DOHH2 (cell line): ENCODE results near the gene MOB1B.

Experiments
- H3F3A ChIP-seq: fragments of 200-600 bp; sonication (generic), shearing (Covaris generic); 2 replicates; pipeline ENCODE4 v1.6.0; 2016; ENCODE audit warnings: antibody characterized with exemption, mild to moderate bottlenecking; ENCODE audit not compliant: control insufficient read depth, insufficient read depth
- H3K27ac ChIP-seq: fragments of 200-600 bp; sonication (generic); 2 replicates; pipeline ENCODE4 v1.5.1; 2014; ENCODE audit warnings: low read depth, mild to moderate bottlenecking, low read length, moderate library complexity
- H3K27me3 ChIP-seq: fragments of 200-600 bp; sonication (generic); 2 replicates; pipeline ENCODE4 v1.6.1; 2014; ENCODE audit warnings: mild to moderate bottlenecking, low read length, mixed read lengths; ENCODE audit not compliant: control insufficient read depth
- H3K36me3 ChIP-seq: fragments of 200-600 bp; sonication (generic); 2 replicates; pipeline ENCODE4 v1.6.1; 2014; ENCODE audit warnings: mild to moderate bottlenecking, low read length, moderate library complexity, mixed read lengths; ENCODE audit not compliant: control insufficient read depth
- H3K4me1 ChIP-seq: fragments of 200-600 bp; sonication (generic); 2 replicates; pipeline ENCODE4 v1.6.1; 2014; ENCODE audit warnings: mild to moderate bottlenecking, low read length, mixed read lengths; ENCODE audit not compliant: control insufficient read depth
- H3K4me2 ChIP-seq: fragments of 200-600 bp; sonication (generic); 2 replicates; pipeline ENCODE4 v1.6.0; 2014; ENCODE audit warnings: mild to moderate bottlenecking, low read length, moderate library complexity
- H3K4me3 ChIP-seq: fragments of 200-600 bp; sonication (generic); 2 replicates; pipeline ENCODE4 v1.5.1; 2014; ENCODE audit warnings: mild to moderate bottlenecking, low read length, mixed read lengths
- H3K79me2 ChIP-seq: fragments of 200-600 bp; sonication (generic); 2 replicates; pipeline ENCODE4 v1.6.1; 2014; ENCODE audit warnings: mild to moderate bottlenecking, low read length, mixed read lengths; ENCODE audit not compliant: control insufficient read depth
- H3K9me2 ChIP-seq: fragments of 200-600 bp; sonication (generic); replicated peaks from 2 replicates; pipeline ENCODE4 v1.6.1; 2014; ENCODE audit warnings: mild to moderate bottlenecking, low read length, mixed read lengths; ENCODE audit not compliant: control insufficient read depth
- H3K9me3 ChIP-seq: fragments of 200-600 bp; sonication (generic); 2 replicates; pipeline ENCODE4 v1.6.1; 2014; ENCODE audit warnings: antibody characterized with exemption, low read length, mixed read lengths; ENCODE audit not compliant: control insufficient read depth, insufficient read depth
- H4K20me1 ChIP-seq: fragments of 200-600 bp; sonication (generic); 2 replicates; pipeline ENCODE4 v1.6.0; 2014; ENCODE audit warnings: low read depth, mild to moderate bottlenecking, antibody characterized with exemption, low read length, moderate library complexity; ENCODE audit not compliant: control insufficient read depth, insufficient read depth
- CTCF ChIP-seq: fragments of 200-600 bp; sonication (generic); IDR thresholded peaks from one replicate; pipeline ENCODE4 v1.5.1; 2014; ENCODE audit warnings: antibody characterized with exemption, mild to moderate bottlenecking, low read depth, low read length; ENCODE audit not compliant: poor library complexity, severe bottlenecking
- EZH2phosphoT487 ChIP-seq: fragments of 200-600 bp; sonication (generic); IDR thresholded peaks from 2 replicates; pipeline ENCODE4 v1.6.1; 2017; ENCODE audit warnings: borderline replicate concordance, mild to moderate bottlenecking, antibody characterized with exemption, low read length, moderate library complexity, mixed read lengths

The MOB1B gene

GRCh38 chr4:70969076-70969475, 66.9 kb downstream of the MOB1B start:
- TF ChIP-seq EZH2phosphoT487 (no peak), CTCF (no peak)
- H3K36me3 ChIP-seq, result peaks cover 30% of the 10 kb centered on the region
- no peak overlapping the region for H3K4me2 ChIP-seq
- 0 out of 2 replicates have a peak, but pooled peaks cover 2% of the 10 kb centered on the region for H3F3A ChIP-seq
- H3K4me1 ChIP-seq, result peaks cover 24% of the 10 kb centered on the region
- no peaks in the 10 kb centered on the region for H3K9me3 ChIP-seq
- no peak overlapping the region for H3K27ac ChIP-seq
- no peaks in the 10 kb centered on the region for H3K27me3 ChIP-seq
- H3K9me2 ChIP-seq, result no peaks in the 10 kb centered on the region
- H3K4me3 ChIP-seq, result no peak overlapping the region
- H4K20me1 ChIP-seq, result no peaks in the 10 kb centered on the region
- H3K79me2 ChIP-seq, result no peaks in the 10 kb centered on the region; the same call in 1 of the 2 replicates

- peaks cover 37% of the 10 kb centered on the region for H3K4me1 ChIP-seq
- H3K4me2 ChIP-seq, result no peak overlapping the region
- no peak overlapping the region for H3K4me3 ChIP-seq
- H3K79me2 ChIP-seq, result no peaks in the 10 kb centered on the region; the same call in 1 of the 2 replicates
- no peaks in the 10 kb centered on the region for H3K9me3 ChIP-seq
- no peaks in the 10 kb centered on the region for H4K20me1 ChIP-seq
- H3K9me2 ChIP-seq, result no peaks in the 10 kb centered on the region
- peaks cover 47% of the 10 kb centered on the region for H3K36me3 ChIP-seq
- H3K27ac ChIP-seq, result no peak overlapping the region
- peaks cover 3% of the 10 kb centered on the region; the same call in 1 of the 2 replicates for H3F3A ChIP-seq
- TF ChIP-seq CTCF (no peak), EZH2phosphoT487 (no peak)
- no peaks in the 10 kb centered on the region for H3K27me3 ChIP-seq
These were observed 74.1 kb downstream of the MOB1B start for GRCh38 chr4:70976252-70976651.

GRCh38 chr4:70979445-70980008, 77.4 kb downstream of the MOB1B start:
- peaks cover 3% of the 10 kb centered on the region; the same call in 1 of the 2 replicates for H3F3A ChIP-seq
- H3K9me3 ChIP-seq, result no peaks in the 10 kb centered on the region
- peak overlapping the region; percentile 59 for H3K4me3 ChIP-seq
- H3K36me3 ChIP-seq, result peaks cover 34% of the 10 kb centered on the region
- H3K4me2 ChIP-seq, result peak overlapping the region; percentile 69
- H3K4me1 ChIP-seq, result peaks cover 31% of the 10 kb centered on the region
- no peaks in the 10 kb centered on the region for H3K9me2 ChIP-seq
- H3K27ac ChIP-seq, result peak overlapping the region; percentile 65
- no peaks in the 10 kb centered on the region for H3K79me2 ChIP-seq
- no peaks in the 10 kb centered on the region for H3K27me3 ChIP-seq
- no peaks in the 10 kb centered on the region for H4K20me1 ChIP-seq
- TF ChIP-seq CTCF, result no peak
- TF ChIP-seq EZH2phosphoT487, result no peak
